Measurements from ENCODE around the gene GHITM.
"Not testable (repeated sequence)": the region's sequence is repeated elsewhere in the genome, so short reads cannot be mapped to it uniquely, and the experiment has no call there.

GHITM gene

DNA sequence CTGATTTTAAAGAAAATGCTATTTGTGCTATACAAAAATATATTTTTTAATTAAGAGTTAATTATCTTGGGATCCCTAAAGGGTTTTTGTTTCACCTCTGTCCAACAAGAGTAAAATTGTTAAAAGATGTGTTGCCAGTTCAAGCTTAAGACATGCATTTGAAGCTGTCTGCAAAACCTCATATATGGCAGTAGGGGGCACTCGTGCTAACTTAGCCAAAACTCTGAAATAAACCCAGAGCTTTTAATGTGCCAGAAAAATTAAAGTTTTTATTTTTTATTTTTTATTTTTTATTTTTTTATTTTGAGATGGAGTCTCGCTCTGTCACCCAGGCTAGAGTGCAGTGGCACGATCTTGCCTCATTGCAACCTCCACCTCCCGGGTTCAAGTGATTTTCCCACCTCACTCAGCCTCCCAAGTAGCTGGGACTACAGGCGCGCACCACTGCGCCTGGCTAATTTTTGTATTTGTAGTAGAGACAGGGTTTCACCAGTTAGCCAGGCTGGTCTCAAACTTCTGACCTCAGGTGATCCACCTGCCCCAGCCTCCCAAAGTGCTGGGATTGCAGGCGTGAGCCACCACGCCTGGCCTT, 8.8 kb downstream of the GHITM start:
- DNase-seq: peak; percentile 57

DNA sequence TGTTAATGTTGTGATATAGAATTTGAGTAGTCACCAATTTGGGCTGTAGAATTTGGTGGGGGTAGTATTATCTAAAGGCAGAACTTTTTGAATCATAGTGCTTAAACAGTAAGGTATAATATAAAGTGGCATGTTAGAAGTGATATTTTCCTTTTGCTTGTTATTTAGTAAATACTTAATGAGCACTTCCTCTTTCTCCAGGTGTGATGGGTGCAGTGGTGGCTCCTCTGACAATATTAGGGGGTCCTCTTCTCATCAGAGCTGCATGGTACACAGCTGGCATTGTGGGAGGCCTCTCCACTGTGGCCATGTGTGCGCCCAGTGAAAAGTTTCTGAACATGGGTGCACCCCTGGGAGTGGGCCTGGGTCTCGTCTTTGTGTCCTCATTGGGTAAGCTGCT, 10.5 kb downstream of the GHITM start:
- DNase-seq: no peak

DNA sequence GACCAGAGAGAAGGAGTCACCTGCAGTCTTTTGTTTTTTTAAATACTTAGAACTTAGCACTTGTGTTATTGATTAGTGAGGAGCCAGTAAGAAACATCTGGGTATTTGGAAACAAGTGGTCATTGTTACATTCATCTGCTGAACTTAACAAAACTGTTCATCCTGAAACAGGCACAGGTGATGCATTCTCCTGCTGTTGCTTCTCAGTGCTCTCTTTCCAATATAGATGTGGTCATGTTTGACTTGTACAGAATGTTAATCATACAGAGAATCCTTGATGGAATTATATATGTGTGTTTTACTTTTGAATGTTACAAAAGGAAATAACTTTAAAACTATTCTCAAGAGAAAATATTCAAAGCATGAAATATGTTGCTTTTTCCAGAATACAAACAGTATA, 13.5 kb downstream of the GHITM start:
- no peak for DNase-seq

DNA sequence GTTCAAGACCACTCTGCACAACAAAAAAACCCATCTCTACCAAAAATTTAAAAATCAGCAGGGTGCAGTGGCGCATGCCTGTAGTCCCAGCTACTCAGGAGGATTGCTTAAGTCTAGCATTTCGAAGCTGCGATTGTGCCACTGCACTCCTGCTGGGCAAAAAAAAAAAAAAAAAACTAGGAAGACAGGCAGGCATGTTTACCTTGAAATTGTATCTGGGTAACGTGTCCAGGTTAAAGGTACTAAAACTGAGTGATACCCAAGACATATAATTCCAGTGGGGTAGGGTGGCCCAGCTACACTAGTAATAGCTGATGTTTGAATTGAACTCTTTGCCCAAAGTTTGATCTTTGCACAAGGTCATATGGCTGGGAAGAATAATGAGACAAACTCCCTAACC, 16.2 kb downstream of the GHITM start:
- no peak for DNase-seq

DNA sequence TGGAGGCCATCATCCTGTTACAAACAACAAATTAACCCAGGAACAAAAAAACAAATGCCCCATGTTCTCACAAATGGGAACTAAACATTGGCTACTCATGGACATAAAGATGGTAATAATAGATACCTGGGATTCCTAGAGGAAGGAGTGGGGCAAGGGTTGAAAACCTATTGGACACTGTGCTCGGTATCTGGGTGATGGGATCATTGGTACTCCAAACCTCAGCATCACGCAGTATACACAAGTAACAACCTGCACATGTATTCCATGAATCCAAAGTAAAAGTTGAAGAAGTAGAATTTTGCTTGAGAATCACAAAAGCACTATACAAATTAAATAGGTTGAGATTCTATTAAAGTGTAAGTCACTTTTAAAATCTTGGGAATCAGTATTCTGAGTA, 16.7 kb downstream of the GHITM start:
- DNase-seq: no peak

DNA sequence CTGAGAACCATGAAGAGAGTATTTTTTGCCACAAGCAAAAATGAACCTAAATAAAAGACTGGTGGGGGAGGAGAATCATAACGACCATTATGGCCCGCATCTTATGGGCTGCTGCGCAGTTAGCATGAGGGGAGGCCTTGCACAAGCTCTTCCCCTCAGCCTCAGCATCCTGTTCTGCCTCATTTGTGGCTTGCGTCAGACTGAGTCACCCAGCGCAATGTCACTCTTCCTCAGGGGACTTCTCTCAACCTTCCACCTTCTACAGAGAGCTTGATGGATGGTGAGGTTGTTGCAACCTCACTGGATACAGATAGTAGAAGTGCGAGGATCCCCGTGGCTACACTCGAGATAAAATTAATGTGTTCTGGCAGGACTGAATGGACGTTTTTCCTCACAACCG, 17.5 kb downstream of the GHITM start:
- DNase-seq: no peak

DNA sequence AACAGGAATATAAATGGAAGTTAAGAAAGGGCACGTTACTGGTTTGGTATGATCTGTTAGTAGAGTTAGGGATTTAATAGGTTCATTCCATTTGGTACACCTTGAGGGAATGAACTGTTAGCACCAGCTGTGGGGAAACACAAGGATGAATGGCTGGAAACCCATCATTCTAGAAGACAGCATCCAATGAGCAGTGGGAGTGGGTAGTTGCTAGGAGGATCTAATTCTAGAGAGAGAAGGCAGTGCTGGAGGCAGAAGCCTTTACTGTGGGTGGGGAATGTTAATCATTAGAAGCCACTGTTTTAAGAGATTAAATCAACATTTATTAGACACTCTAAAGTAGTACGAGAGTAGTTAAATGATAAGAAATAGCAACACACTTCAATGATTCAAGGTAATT, 18.8 kb downstream of the GHITM start:
- DNase-seq: peak; percentile 16

DNA sequence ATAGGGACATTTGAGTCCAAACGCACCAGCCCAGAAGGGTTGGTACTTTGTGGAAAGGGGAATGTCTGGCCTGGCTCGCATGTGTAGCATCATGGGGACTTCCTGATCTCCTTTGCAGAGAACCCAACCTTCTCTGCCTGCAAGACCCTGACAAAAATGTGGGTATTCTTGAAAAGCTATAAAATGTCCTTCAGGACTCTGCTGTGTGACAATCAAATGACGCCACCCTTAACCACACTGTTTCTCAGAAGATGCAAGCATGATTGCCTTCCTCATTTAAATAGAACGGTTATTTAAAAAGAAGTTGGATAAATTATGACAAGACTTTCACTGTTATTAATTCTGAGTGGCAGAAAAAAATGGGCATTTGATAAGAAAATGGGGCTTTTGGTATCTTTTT, 19.2 kb downstream of the GHITM start:
- DNase-seq: no peak

DNA sequence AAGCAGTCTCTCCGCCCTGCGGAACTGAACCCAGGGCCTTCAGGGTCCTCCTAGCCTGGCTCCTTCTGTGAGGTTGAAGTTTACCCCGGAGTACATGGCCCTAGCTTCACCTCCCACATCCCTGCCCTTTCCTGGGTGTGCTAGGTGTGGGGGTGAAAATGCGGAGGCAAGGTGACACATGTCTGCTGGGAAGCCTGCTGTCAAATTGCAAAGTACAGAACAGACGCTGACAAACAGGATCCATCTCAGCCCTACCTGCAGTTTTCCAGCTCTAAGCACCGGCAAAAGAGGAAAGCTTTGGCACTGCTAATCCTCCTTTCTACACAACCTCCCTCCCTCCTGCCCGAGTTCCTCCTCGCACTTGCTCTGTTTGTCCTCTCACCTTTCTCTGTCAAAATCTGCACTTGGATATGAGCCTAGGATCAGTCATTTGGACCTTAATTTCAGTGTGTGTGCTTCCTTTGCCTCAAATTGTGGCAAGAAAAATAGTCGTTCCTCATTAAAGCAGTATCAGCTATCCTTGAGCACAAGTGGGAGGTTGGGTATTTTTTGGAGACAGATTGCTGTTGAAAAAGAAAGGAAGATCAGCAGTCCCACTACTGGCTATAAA, 19.9 kb downstream of the GHITM start:
- DNase-seq: peak; percentile 53

DNA sequence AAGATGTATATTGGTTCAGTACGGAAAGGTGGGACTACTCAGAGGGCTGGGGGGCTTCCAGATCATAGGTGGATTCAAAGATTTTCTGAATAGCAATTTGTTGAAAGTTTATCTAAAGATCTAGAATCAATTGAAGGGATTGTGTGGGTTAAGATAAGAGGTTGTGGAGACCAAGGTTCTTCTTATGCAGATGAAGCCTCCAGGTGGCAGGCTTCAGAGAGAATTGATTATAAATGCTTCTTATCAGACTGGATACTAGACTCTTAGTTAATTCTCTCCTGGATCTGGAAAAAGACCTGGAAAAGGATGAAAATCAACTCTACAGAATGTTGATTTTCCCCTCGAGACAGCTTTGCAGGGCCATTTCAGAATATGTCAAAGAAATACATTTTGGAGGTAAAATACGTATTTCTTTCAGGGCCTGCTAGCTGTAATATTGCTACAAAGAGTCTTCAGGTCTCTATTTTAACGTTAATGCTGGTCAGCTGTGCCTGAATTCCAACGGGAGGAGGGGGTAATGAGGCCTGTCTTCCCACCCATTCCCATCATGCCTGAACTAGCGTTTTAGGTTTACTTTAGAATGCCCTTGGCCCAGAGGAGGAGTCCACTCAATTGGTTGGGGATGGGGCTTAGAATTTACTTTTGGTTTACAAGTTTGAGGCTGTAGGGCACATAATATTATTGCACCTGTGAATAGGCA, 21.5 kb downstream of the GHITM start:
- no peak for DNase-seq

DNA sequence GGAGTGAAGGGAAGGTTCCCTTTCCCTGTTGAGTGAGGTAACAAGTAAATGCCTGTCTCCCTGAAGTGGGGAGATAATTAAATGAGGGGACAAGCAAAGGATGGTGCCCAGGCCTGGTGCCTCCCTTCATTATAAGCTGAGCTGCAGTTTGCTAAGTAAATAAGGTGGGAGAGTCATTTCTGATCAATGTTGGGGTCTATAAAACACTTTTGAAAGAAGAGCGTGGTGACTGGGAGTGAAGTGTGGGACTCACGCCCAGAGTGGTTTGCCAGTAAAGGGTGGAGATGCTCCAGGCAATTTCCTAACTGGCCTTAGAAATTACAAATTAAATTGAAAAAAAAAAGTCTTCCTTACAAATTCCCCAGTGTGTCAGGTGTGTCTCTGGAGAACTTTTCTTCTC, 24.7 kb downstream of the GHITM start:
- no peak for DNase-seq

DNA sequence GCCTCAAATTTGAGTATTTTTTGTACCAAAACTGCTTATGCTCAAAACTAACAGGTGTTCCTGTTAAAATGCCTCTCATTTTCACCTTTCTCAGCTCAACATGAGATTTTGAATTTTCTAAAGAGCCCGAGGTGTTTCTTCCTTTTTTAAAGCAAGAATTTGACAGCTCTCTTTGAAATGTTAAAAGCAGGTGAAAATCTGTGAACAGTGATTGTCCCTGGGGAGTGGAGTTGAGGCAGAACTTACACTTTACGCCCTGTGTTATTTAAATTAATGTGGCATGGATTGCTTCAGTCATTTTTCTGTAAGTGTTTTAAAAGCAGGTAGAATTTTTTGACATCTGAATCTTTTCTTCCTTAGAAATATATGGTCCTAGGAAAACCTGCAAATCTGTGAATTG, 25.1 kb downstream of the GHITM start:
- DNase-seq: no peak

DNA sequence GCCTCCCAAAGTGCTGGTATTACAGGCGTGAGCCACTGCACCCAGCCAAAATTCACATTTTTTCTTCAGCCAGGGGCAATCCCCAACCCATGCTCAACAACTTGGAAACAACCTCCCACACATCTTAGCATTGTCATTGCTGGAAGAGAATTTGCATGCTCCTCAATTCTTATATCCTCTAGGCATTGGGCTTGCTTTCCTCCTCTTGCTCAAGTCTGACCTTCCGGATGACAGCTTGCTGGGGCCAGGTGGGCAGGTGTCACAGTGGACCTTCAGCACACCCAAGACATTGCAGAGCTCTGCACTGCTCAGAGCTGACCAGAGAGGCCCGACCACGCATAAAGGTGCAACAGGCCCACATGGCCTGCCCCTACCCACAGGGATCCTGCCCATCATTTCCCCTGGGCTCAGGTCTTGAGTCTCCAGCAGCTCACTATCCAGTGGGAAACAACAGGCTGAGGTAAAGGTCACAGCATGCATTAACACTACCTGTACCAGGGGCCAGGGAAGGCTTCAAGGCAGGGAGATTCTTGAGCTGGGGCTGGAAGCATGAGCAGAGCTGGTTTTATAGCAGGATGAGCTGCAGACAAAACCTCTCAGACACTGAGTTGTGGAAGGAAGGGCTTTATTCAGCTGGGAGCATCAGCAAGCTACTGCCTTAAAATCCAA, 27.4 kb downstream of the GHITM start:
- no peak for DNase-seq

DNA sequence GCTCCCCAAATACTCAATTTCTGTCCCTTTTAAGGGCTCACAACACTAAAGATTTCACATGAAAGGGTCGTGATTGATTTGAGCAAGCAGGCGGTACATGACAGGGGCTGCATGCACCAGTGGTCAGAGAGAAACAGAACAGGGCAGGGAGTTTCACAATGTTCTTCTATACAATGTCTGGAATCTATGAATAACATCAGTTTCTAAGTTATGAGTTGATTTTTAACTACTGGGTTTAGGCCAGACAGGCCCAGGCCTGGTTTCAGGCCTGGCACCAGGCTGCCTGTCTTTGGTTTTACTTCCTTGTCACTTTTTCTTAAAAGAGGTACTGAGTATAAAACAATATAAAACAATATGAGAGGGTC, 28.0 kb downstream of the GHITM start:
- not testable (repeated sequence) for DNase-seq

DNA sequence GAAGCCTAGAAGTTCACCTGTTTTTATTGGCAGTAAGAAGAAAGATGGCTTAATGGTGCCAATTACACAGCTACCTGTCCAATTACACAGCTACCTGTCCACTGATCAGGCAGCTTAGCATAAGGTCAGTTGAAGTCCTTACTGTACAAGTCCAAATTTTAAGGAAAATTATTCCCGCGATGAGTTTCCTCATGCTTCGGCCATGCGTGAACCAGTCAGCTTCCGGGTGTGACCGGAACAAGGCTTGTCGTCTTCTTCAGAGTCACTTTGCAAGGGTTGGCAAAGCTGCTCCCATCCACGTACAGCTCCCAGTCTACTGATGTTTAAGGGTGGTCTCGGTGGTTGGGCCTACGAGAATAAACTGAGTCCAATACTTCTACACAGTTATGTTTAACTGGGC, 29.1 kb downstream of the GHITM start:
- not testable (repeated sequence) for DNase-seq

DNA sequence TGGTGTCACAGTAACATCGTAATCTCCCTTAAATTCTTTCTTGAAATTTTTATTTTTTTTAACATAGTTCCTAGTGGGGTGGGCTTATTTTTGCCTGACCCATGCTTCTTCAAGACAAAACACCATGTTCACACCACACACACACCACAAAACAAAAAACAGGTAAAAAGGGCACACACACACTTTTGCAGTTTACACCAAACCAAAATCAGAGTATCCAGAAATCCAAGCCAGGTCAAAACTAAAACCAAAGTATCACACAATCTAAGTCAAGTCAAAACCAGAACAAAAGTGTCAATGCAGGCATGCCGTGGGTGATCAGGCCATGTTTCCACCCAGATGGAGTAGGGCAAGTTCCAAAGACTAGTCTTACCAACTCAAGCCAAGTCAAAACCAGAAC, 31.9 kb downstream of the GHITM start:
- DNase-seq: not testable (repeated sequence)

DNA sequence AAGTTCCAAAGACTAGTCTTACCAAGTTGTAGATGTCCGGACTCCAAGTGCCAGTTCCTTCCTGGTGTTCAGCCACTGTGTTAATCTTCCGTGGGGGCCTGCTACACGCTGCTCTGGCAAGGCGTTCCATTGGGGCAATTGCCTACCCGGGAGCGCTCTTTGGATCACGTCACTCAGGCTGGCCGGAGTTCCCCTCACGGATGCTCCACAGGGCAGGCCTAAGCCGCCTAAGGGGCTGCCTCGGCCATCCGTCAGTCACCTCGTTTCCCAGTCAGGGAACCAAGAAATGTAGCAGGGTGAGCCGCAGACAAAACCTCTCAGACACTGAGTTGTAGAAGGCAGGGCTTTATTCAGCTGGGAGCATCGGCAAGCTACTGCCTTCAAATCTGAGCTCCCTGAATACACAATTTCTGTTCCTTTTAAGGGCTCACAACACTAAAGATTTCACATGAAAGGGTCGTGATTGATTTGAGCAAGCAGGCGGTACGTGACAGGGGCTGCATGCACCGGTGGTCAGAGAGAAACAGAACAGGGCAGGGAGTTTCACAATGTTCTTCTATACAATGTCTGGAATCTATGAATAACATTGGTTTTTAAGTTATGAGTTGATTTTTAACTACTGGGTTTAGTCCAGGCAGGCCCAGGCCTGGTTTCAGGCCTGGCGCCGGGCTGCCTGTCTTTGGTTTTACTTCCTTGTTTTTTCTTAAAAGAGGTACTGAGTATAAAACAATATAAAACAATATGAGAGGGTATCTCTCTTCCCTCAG, 32.6 kb downstream of the GHITM start:
- DNase-seq: not testable (repeated sequence)

DNA sequence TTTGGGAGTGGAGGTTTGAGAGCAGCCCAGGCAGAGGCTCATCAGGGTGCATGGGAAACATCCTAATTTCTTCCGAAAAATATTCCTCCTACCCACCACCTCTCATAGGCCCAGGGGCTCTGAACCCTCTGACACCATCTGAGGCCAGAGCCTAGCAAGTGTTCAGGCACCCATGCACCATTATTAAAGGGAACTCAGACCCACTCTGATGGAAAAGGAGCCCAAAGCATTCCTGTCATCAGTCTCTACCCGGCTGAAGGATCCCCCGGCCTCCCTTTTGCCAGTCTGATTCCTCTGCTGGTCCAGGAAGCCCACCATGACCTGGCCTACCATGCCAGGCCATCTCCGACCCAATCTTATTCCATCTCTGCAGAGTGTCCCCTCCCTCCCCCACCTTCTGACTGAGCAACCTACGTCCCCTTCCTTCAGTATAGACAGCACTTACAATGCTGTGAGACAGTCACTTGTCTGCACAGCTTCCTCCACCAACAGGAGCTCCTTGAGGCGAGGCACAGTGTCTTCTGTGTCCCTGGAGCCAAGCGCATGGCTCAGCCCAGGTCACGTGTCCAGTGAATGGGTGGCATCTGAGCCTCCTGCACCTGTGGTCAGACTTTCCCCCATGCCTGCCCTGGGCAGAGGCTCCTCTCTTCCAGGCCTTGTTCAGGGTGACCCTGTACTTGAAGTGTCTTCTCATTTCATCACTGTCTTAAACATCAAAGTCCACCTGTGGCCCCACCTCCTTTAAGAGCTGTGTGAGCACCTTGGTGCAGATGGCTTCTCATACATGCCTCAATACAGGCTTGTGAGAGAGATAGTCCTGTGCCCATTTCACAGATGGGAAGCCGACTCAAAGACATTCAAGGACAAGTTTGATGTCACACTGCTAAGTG, 33.4 kb downstream of the GHITM start:
- no peak for DNase-seq

DNA sequence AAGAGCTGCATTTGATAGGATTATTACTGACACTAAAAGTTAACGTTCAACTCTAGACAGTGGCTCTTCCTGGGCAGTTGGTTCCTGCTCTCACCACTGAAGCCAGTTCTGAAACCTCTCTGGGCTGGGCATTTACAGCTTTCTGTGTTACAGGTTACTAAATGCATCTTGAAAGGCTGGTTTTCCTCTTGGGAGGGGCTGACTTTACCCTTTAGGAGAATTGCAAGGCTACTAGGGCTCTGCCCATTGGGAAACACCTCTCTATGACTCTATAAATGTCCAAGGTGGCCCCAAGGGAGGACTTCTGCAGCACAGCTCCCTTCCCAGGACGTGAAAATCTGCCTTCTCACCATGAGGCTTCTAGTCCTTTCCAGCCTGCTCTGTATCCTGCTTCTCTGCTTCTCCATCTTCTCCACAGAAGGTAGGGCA, 34.2 kb downstream of the GHITM start, which contains the start of gene GPR15LG:
Gene GPR15LG, plus strand, starts transcription at position 301 of the 429 bp plus-strand sequence. Its CDS starts 51 bp downstream, at position 352.
- no peak for DNase-seq

DNA sequence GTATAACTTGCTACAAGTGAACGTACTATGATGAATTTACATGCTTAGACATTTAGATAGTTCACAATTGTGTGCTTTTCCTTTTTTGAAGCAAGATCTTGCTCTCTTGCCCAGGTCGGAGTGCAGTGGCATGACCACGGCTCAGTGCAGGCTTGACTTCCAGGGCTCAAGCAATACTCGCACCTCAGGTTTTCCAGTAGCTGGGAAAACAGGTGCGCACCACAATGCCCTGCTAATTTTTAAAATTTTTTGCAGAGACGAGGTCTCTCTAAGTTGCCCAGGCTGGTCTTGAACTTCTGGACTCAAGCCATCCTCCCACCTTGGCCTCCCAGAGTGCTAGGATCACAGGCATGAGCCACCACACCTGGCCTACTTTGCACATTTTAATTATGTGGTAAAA, 36.1 kb downstream of the GHITM start:
- no peak for DNase-seq

DNA sequence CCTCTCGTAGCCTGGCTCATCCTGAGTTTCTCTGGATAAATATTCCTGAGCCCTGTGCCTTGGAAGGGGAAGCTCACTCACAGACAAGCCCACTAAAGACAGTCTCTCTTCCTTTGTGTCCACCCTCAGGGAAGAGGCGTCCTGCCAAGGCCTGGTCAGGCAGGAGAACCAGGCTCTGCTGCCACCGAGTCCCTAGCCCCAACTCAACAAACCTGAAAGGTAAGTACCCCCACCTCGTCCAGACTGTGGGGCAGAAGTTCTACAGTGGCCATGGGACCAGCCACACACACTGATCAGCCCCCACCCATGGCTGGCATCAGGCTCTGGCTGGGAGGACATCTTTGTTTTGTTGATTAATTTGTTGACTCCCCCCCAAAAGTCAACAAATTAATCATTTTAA, 37.0 kb downstream of the GHITM start:
- DNase-seq: no peak

DNA sequence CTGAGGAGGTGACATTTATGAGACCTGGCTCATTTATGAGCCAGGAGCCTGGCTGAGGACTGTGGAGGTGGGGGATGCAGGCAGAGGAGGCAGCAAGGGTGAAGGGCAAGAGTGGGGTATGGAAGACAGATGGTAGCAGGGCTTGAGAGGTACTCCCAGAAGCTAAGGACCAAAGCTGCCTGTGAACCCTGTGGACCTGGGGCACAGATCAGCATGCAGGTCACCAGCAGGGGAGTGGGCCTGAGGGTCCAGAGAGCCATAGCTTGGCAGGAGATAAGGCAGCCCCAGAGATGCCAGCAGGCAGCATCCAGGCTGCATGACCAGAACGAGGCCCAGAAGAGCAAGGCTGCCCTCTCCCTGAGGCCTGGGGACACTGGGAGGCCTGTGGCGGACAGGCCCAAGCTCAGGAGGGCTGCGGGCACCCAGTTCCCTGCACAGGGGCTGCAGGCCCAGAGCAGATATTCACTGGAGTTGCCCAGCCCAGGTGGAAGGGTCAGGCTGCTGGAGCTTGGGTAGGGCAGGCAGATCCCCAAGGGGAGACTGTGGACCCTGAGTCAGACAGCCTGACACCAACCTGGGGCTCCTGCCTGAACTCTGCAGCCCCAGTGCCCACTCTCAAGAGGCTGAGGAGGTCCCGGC, 37.6 kb downstream of the GHITM start:
- DNase-seq: no peak
